ENCODE results near the gene HRH4.

DNA sequence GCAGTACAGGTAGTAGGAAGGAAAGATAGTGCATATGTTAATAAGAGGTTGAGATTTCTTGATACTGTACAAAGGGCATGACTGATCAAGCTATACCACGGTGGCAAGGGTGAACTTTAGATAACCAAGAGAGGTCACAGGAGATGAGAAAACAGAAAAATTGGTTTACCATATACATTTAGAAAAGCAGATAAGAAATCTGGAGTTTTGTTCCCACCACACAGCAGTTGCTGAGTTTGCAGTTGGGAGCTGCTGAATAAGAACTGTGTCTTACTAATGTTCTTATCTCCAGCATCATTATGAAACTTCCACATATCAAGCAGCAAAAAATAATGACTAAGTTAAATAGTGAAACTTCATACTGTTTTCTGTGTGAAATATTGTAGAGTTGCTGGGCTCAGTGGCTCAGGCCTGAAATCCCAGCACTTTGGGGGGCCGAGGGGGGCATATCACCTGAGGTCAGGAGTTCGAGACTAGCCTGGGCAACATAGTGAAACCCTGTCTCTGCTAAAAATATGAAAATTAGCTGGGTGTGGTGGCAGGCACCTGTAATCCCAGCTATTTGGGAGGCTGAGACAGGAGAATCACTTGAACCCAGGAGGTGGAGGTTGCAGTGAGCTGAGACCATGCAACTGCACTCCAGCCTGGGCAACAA, 46.0 kb upstream of the HRH4 start:
- TF ChIP-seq, protein P1, sequence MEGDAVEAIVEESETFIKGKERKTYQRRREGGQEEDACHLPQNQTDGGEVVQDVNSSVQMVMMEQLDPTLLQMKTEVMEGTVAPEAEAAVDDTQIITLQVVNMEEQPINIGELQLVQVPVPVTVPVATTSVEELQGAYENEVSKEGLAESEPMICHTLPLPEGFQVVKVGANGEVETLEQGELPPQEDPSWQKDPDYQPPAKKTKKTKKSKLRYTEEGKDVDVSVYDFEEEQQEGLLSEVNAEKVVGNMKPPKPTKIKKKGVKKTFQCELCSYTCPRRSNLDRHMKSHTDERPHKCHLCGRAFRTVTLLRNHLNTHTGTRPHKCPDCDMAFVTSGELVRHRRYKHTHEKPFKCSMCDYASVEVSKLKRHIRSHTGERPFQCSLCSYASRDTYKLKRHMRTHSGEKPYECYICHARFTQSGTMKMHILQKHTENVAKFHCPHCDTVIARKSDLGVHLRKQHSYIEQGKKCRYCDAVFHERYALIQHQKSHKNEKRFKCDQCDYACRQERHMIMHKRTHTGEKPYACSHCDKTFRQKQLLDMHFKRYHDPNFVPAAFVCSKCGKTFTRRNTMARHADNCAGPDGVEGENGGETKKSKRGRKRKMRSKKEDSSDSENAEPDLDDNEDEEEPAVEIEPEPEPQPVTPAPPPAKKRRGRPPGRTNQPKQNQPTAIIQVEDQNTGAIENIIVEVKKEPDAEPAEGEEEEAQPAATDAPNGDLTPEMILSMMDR (IDR thresholded peaks at IDR 0.05; ENCODE audit: low read length) = no peak
- TF ChIP-seq EZH2 (optimal IDR thresholded peaks at IDR 0.05; ENCODE audit: low read depth, low read length) = no peak
- TF ChIP-seq EZH2phosphoT487 (IDR thresholded peaks at IDR 0.05; ENCODE audit: low read length) = no peak

Data from MM.1S (cell line).